ENCODE data around the gene EMC8.

DNA sequence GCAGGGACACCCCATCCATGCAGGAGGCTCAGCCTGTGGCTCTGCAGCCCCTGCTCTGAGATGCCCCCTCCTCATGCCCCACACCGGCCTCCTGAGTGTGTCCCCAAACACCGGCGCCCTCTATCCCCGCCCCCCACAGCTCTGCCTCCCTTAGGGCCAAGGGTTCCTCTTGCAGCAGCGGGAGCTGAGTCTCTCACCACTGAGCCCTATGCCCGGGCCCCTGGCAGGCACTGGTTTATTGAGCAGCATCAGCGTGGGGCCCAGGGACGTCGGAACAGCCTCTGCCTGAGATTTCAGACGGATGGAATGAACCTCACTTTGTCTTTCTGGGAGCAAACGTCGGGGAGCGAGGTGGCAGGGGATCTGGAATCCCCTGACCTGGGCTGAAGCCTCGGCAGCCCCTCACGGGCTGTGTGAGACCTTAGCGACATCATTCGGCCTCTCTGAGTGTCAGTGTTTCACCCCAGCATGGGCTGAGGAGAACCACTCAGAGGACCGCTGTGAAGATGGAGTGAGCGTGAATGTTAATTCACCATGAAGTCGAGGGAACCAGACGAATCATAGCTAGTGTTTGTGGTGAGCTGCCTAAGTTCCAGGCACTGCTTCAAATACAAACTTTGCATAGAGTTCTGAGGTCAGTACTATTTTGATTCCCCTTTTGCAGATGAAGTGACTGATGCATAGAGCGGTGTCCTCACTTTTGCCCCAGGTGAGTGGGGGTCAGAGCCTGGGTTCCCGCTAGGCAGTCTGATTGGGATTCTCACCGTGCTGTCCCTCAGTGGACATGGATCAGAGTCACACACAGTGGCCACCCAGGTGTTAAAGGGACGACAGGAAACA is 43.2 kb downstream of the EMC8 start:
- TF ChIP-seq, protein P1, sequence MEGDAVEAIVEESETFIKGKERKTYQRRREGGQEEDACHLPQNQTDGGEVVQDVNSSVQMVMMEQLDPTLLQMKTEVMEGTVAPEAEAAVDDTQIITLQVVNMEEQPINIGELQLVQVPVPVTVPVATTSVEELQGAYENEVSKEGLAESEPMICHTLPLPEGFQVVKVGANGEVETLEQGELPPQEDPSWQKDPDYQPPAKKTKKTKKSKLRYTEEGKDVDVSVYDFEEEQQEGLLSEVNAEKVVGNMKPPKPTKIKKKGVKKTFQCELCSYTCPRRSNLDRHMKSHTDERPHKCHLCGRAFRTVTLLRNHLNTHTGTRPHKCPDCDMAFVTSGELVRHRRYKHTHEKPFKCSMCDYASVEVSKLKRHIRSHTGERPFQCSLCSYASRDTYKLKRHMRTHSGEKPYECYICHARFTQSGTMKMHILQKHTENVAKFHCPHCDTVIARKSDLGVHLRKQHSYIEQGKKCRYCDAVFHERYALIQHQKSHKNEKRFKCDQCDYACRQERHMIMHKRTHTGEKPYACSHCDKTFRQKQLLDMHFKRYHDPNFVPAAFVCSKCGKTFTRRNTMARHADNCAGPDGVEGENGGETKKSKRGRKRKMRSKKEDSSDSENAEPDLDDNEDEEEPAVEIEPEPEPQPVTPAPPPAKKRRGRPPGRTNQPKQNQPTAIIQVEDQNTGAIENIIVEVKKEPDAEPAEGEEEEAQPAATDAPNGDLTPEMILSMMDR (IDR thresholded peaks at IDR 0.05), result no peak
- no peak for TF ChIP-seq POLR2A (IDR thresholded peaks at IDR 0.05)
